IPS-NIHi11 (cell line): ENCODE results near the gene HLA-F.
A peak's percentile ranks its signal among the peaks of the same experiment; 100 is the strongest.

Experiments
- DNase-seq: peaks from one replicate; pipeline ENCODE4 v3.0.0; 2012; ENCODE audit warnings: mixed read lengths, low spot score

HLA-F gene

GRCh38 chr6:29744131-29744530, 20.9 kb downstream of the HLA-F start:
- no peak for DNase-seq

GRCh38 chr6:29744621-29745020, 21.4 kb downstream of the HLA-F start:
- DNase-seq: no peak

- no peak for DNase-seq
Observed at GRCh38 chr6:29745386-29745785, 22.2 kb downstream of the HLA-F start.

- no peak for DNase-seq
Observed at GRCh38 chr6:29745855-29746449, 22.7 kb downstream of the HLA-F start.

GRCh38 chr6:29746846-29747687, 23.8 kb downstream of the HLA-F start:
- DNase-seq: no peak

GRCh38 chr6:29747688-29748250, 24.5 kb downstream of the HLA-F start:
- peak; percentile 41 for DNase-seq

- DNase-seq: peak; percentile 99
Observed at GRCh38 chr6:29748391-29749307, 25.4 kb downstream of the HLA-F start.

GRCh38 chr6:29749308-29749662, 26.1 kb downstream of the HLA-F start:
- DNase-seq: no peak

- no peak for DNase-seq
Observed at GRCh38 chr6:29749668-29750067, 26.4 kb downstream of the HLA-F start.

- no peak for DNase-seq
Observed at GRCh38 chr6:29750709-29751108, 27.5 kb downstream of the HLA-F start.

GRCh38 chr6:29751480-29751879, 28.2 kb downstream of the HLA-F start:
- no peak for DNase-seq

- DNase-seq: peak; percentile 82
Observed at GRCh38 chr6:29752451-29753308, 29.4 kb downstream of the HLA-F start.

- no peak for DNase-seq
Observed at GRCh38 chr6:29753309-29753644, 30.0 kb downstream of the HLA-F start.

- DNase-seq: no peak
Observed at GRCh38 chr6:29755295-29755871, 32.1 kb downstream of the HLA-F start.

GRCh38 chr6:29757282-29757681, 34.0 kb downstream of the HLA-F start:
- DNase-seq: no peak

GRCh38 chr6:29757701-29758293, 34.6 kb downstream of the HLA-F start:
- DNase-seq: no peak

GRCh38 chr6:29758761-29759160, 35.5 kb downstream of the HLA-F start:
- no peak for DNase-seq

GRCh38 chr6:29759457-29759856, 36.2 kb downstream of the HLA-F start:
- DNase-seq: peak; percentile 64

- no peak for DNase-seq
Observed at GRCh38 chr6:29760328-29760727, 37.1 kb downstream of the HLA-F start.

- no peak for DNase-seq
Observed at GRCh38 chr6:29762051-29762450, 38.8 kb downstream of the HLA-F start.

GRCh38 chr6:29762781-29763214, 39.6 kb downstream of the HLA-F start:
- DNase-seq: no peak
